ENCODE results near the gene LOC101059915.
"Not testable (repeated sequence)": the region's sequence is repeated elsewhere in the genome, so short reads cannot be mapped to it uniquely, and the experiment has no call there.

The LOC101059915 gene

DNA sequence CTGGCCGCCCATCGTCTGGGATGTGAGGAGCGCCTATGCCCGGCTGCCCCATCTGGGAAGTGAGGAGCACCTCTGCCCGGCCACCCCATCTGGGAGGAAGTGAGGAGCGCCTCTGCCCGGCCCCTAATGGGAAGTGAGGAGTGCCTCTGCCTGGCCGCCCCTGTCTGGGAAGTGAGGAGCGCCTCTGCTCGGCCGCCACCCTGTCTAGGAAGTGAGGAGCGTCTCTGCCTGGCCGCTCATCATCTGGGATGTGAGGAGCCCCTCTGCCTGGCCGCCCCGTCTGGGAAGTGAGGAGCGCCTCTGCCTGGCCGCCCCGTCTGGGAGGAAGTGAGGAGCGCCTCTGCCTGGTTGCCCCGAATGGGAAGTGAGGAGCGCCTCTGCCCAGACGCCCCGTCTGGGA lies 8.3 kb downstream of the LOC101059915 start:
- not testable (repeated sequence) for DNase-seq (ENCODE audit: low read depth)

DNA sequence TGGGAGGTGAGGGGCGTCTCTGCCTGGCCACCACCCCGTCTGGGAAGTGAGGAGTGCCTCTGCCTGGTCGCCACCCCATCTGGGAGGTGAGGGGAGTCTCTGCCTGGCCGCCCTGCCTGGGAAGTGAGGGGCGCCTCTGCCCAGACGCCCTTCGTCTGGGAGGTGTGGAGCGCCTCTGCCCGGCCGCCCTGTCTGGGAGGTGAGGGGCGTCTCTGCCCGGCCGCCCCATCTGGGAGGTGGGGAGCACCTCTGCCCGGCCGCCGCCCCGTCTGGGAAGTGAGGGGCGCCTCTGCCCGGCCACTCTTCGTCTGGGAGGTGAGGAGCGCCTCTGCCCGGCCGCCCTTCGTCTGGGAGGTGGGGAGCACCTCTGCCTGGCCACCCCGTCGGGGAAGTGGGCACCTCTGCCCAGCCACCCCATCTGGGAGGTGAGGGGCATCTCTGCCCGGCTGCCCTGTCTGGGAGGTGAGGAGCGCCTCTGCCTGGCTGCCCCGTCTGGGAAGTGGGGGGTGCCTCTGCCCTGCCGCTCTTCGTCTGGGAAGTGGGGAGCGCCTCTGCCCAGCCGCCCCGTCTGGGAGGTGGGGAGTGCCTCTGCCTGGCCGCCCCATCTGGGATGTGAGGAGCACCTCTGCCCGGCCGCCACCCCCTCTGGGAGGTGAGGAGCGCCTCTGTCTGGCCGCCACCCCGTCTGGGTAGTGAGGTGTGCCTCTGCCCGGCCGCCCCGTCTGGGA lies 8.9 kb downstream of the LOC101059915 start:
- DNase-seq (ENCODE audit: low read depth): not testable (repeated sequence)

DNA sequence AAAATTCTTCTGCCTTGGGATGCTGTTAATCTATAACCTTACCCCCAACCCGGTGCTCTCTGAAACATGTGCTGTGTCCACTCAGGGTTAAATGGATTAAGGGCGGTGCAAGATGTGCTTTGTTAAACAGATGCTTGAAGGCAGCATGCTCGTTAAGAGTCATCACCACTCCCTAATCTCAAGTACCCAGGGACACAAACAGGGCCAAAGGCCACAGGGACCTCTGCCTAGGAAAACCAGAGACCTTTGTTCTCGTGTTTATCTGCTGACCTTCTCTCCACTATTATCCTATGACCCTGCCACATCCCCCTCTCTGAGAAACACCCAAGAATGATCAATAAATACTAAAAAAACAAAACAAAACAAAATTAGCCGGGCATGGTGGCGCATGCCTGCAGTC lies 9.8 kb downstream of the LOC101059915 start:
- DNase-seq (ENCODE audit: low read depth): not testable (repeated sequence)

DNA sequence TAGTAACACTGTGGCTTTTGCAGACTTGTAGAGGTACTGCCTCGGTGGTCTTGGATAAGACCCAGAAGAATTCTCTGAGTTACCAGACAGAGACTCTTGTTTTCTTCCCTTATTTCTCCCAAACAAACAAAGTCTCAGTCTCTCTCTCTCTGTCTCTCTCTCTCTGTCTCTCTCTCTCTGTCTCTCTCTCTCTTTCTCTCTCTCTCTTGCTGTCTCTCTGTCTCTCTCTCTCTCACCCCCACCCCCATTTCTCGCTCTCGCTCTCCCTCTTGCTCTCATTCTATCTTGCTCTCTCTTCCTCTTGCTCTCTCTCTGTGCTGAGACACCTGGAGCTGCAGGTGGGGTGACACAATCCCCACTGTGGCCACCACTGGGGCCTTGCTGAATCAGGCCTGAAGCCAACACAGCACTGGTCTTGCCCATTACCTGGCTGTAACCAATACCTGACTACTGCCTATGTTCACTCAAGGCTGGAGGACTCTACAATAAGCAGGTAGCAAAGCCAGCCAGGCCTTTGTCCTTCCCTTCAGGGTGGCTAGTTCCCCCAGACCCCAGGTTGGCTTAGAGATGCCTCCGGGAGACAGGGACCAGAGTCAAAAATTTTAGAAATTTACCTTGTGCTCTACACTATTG lies 12.3 kb downstream of the LOC101059915 start:
- no peak for DNase-seq (ENCODE audit: low read depth)

DNA sequence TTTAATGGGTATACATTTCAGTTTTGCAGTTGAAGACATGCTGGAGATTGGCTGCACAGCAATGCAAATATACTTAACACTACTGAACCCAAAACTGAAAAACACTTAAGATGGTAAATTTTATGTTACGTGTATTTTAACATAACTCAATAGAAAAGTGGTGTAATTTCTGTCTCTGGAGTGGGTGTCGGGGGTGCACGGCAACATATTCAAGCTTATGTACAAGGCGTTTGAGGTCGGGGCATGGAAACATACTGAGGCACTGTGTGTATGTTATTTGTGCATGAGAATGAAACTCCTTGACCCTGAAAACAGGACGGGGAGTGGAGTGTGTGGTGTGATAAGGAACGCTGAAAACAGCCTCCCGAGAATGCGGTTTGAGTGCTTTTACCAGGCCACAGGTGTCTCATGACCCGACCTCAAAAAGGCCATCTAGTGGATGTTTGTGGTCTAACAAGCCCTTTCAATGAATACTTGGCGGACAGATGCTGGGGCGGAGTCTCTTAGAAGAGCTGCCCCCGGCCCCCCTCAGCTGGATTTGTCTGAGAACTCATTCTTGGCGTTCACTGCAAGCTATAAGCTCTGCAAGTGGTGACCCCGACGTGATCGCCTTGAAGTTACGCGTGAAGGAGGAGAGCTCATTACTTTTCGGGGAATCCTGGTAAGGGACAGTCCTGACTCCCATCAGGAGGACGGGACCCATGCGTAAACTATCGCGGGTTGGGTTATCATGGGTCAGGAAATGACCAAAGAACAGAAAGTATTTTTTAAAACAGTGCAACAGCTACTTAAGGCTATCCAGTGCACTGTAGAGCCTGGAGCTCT lies 29.5 kb downstream of the LOC101059915 start:
- DNase-seq (ENCODE audit: low read depth): not testable (repeated sequence)

DNA sequence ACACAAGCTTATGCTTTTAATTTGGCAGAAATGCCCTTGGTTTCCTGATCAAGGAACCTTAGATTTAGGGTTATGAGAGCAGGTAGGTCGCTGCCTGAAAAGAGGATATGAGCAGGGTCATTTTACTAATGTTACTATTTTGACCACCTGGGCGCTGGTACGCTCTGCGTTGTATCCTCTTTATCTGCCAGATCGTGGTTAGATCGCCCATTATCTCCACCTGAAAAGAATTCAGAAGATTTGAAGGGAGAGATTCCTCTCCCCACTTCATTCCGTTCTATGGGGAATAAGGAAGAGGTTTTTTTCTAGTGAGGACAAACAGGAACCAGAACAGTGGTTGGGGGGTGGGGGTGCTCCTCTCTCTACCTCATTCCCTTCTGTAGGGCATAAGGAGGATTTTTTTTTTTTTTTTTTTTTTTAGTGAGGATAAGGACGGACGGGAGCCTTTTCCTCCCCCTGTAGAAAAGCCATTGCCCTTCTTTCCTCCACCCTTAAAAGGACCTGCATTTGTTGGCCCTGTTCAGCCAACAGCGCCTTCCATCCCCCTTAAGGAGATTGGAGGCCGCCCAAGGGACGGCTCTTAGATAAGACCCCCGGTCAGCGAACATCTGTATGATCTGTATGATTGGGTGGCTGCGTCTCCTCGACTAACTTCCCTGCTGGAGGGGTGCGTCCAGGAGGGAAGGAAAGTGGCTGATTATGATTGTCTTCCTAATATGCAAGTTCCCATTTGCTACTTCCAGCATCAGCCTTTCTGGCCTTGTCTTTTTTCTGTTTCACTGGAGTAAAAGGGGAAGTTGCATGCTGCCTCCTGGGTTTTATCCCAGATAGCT lies 30.3 kb downstream of the LOC101059915 start:
- not testable (repeated sequence) for DNase-seq (ENCODE audit: low read depth)

DNA sequence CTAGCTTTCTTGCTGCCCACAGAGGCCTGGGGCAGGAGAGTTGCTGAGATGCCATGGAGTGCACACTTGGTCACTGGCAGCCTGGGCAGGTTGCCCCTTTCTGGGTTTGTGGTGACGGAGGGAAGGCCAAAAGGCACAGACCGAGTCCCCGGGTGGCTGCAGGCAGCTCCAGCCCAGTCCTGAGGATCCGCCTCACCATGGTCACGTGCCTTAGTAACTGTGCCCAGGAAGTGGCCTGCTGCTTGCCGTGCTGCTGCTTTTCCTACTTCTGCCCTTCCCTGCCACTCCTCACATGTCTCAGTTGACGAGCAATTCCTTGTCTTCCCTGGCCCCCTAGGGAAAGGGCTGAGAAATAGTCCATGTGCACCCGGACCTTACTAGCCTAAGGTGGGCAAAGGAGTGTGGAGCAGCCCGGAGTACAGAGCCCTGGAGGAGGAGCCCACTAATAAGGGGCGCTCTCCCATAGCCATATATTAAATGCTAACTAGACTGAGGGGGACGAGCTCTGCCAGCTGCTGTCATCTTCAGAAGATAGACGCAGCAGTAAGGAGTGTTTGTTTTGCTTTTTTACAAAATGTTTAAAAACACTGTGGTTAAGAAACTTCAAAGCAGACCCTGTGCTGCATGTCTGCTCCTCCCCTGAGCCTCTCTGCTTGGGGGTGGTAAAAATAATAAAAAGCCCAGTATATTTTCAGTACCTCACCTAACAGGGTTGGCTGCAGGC lies 31.1 kb downstream of the LOC101059915 start:
- DNase-seq (ENCODE audit: low read depth): not testable (repeated sequence)

DNA sequence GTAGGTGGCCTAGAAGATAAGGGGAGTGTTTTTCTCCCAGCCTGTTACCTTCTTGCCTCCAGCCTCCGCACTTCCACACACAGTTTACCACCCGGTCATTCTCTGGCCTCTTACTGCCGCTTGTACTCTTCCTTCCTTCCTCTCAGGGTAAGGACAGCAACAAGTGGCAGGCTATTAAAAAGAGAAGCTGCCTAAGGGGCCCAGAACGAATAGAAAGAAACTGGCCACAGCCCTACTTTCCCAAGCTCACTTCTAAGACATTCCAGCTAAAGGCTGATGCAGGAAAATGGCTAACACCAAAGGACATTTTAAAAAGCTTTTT lies 31.6 kb downstream of the LOC101059915 start:
- DNase-seq (ENCODE audit: low read depth): not testable (repeated sequence)

DNA sequence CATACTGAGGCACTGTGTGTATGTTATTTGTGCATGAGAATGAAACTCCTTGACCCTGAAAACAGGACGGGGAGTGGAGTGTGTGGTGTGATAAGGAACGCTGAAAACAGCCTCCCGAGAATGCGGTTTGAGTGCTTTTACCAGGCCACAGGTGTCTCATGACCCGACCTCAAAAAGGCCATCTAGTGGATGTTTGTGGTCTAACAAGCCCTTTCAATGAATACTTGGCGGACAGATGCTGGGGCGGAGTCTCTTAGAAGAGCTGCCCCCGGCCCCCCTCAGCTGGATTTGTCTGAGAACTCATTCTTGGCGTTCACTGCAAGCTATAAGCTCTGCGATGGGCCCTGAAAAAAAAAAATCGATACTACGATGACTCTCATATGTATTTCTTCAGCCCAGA lies 35.5 kb downstream of the LOC101059915 start:
- not testable (repeated sequence) for DNase-seq (ENCODE audit: low read depth)

DNA sequence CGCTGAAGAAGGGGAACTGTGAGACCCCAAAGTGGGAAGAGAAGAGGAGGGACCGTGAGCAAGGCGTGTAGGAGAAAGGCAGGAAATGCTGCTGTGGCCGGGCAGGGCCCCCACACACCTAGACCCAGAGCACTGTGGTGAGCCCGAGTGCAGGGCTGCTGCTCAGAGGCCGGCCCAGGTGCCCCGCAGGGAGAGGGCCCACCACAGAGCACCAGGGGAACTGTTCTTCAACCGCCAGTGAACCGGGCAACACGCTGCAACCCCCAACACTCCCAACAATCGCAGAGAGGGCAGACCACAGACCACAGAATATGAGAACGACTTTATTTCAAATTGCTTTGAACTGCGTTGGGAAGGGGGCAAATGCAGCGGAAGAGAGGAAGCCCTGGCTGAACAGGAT lies 46.7 kb downstream of the LOC101059915 start:
- DNase-seq (ENCODE audit: low read depth): not testable (repeated sequence)

DNA sequence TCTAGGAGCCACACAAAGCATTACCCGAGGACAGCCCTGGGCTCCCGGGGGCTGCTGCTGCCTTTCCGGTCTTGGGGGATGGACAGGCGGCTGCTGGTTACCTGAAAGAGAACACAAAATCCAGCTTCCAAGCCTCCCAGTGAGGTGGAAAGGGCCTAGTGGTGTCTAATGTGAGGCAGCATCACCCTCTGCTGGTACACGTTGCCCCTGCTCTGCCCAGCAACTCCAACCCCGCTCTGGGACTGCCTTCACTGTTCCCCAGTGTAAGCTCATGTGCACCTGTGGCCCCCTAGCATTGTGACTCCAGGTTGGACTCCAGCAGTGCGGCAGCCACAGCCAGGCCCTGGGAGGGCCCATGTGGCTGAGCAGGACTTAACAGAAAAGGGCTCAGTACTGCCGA lies 48.2 kb downstream of the LOC101059915 start:
- DNase-seq (ENCODE audit: low read depth): not testable (repeated sequence)

DNA sequence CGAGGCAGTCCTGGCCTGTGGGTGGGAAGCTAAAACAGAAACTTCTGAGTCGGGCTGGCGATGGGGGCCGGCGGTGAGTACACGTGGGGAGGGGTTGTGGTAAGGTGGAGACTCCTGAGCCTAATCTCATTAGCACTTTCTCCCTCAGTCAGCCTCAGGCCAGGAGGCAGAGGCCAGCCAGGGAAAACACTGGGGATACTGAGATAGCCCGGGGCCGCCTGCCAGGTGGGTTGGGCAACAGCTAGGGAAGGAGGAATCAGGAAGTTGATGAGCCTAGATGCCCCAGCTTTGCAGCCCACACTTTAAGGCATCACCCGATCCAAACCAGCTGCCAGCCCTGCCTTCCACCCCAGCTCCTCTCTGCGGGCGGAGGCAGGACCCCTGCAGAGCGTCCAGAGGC lies 49.0 kb downstream of the LOC101059915 start:
- not testable (repeated sequence) for DNase-seq (ENCODE audit: low read depth)

DNA sequence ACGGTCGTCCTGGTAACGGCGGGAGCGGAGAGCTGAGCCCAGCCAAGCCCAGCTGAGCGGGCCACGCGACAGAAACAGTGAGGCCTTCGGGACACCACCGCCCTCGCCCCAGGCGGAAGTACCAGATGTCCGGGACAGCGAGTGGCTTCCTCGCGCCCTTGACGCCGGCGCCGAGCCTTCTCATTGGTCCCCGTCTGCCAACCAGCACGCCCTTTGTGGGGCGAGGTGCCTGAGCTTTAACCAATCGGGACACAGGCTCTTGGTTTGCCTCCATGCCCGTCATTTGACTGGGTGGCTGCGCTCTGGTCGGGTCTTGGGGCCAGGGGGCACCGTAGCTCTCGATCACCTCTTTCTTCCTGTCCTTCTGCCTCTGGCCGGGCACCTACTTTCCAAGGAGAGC lies 50.8 kb downstream of the LOC101059915 start, which contains the start of gene CXorf49:
Gene CXorf49, minus strand, starts transcription at position 101 of the 400 bp plus-strand sequence. CDS start 134 bp downstream, outside the sequence.
- DNase-seq (ENCODE audit: low read depth): not testable (repeated sequence)

DNA sequence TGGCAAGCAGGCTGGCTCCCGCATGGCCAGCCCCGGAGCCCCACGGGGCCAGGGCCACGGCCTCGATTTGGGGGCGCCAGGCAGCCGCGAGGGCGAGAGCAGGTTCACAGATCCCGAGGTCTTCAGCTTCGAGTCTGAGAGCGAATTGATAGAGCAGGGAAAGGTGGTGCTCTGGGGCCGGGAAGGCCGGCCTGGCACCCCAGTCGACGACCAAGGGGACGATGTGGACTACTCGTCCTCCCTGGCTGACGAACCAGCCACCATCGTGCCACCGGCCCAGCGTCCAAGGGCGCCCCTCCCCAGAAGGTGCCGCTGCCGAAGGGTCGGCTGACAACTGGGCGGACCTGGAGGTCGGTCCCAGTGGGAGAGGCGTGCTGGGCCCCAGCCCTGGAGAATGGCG lies 51.8 kb downstream of the LOC101059915 start:
- not testable (repeated sequence) for DNase-seq (ENCODE audit: low read depth)

DNA sequence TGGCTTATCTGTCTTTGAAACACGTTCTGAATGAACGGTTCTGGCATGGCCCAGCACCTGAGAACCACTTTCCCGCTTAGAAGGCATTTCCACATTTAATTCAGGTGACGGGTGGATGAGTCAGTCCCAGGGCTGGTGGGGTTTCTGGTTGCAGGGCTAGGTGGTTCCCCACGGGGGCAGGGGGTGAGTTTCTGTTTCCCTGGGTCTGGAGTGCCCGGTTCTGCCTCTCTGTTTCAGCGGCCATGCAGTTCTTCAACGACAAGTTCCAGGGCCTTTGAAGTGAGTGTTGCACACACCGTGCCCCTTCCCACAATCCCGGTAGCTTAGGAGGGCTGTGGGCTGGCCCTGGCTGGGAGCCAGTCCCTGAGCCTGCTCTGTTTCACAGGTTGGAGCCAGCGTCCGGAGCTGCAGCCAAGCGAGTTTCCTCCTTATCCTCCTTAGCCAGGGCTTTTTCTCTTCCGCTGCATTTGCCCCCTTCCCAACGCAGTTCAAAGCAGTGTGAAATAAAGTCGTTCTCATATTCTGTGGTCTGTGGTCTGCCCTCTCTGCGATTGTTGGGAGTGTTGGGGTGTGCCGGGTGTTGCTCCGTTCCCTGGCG lies 53.0 kb downstream of the LOC101059915 start:
- DNase-seq (ENCODE audit: low read depth): not testable (repeated sequence)

Measured in GM04503 (cell line).